ENCODE data around the gene GET3. TPM values are rescaled to one million over a fixed set of nuclear protein-coding genes. Genes with fewer than 3 reads are reported as not detected.
A peak's percentile ranks its signal among the peaks of the same experiment; 100 is the strongest.

GET3 gene
- total and polyA plus RNA-seq, 8 donors = 51.4 to 71.2 (median 58.6) TPM

- ATAC-seq = peak; percentile 71
- intact Hi-C loops (cut with DNase I) = no loop called here
Observed at GRCh38 chr19:12774588-12775555, 37.6 kb downstream of the GET3 start, which contains the start of gene HOOK2. Gene HOOK2 (minus strand): TSS chr19:12775552. CDS start chr19:12775449, 103 bp downstream.

GRCh38 chr19:12777217-12778016 lies 40.1 kb downstream of the GET3 start:
- H3K27me3 ChIP-seq = no peaks in the 10 kb centered on the region
- peak overlapping the region; percentile 56 to 59 for H3K4me3 ChIP-seq
- H3K4me1 ChIP-seq = peaks cover 10 to 66% of the 10 kb centered on the region in 2 donors
- peak; percentile 60 for ATAC-seq
- intact Hi-C loops (cut with DNase I) = loop anchor here in 1 of 2 donors (2.0 kb wide), 1 partner anchor 17 kb away; no protein-coding TSS in a partner anchor
- peak; percentile 56 to 97 (median 86) for DNase-seq
- H3K9me3 ChIP-seq = no peaks in the 10 kb centered on the region
- H3K27ac ChIP-seq = peak overlapping the region; percentile 92 to 95
- TF ChIP-seq CTCF (IDR thresholded peaks at IDR 0.05) = peak; percentile 96 to 97
- no peaks in the 10 kb centered on the region for H3K36me3 ChIP-seq

More at GRCh38 chr19:12774588-12775555, 37.6 kb downstream of the GET3 start, which contains the start of gene HOOK2:
- Histone ChIP-seq H3K4me1 (peaks cover 10 to 51% of the 10 kb centered on the region in 2 donors), H3K4me3 (peak within 1 kb of the TSS; percentile 55 to 61), H3K36me3 (peaks cover 0 to 7% of the 10 kb centered on the region in 2 donors), H3K9me3 (no peaks in the 10 kb centered on the region), H3K27me3 (no peaks in the 10 kb centered on the region), H3K27ac (peak within 1 kb of the TSS; percentile 75 to 87)
- no peak for TF ChIP-seq CTCF (IDR thresholded peaks at IDR 0.05)
- DNase-seq = peak in 3 of 4 donors; percentile 90 to 96 (median 93)

GRCh38 chr19:12778017-12778904 lies 41.0 kb downstream of the GET3 start:
- Histone ChIP-seq H3K27me3 (no peaks in the 10 kb centered on the region), H3K27ac (peak overlapping the region; percentile 92 to 95), H3K4me1 (peaks cover 15 to 74% of the 10 kb centered on the region in 2 donors), H3K4me3 (peak overlapping the region; percentile 56 to 59), H3K36me3 (no peaks in the 10 kb centered on the region), H3K9me3 (no peaks in the 10 kb centered on the region)
- ATAC-seq = peak; percentile 25
- no peak for TF ChIP-seq CTCF (IDR thresholded peaks at IDR 0.05)
- peak; percentile 70 to 91 (median 82) for DNase-seq
- intact Hi-C loops (cut with DNase I) = loop anchor here in 1 of 2 donors (2.0 kb wide), 1 partner anchor 17 kb away; no protein-coding TSS in a partner anchor

GRCh38 chr19:12778905-12779161 lies 41.5 kb downstream of the GET3 start:
- TF ChIP-seq CTCF (IDR thresholded peaks at IDR 0.05) = no peak
- Histone ChIP-seq H3K4me3 (peak overlapping the region; percentile 56 to 59), H3K9me3 (no peaks in the 10 kb centered on the region), H3K27me3 (no peaks in the 10 kb centered on the region), H3K36me3 (no peaks in the 10 kb centered on the region), H3K4me1 (peaks cover 21 to 76% of the 10 kb centered on the region in 2 donors), H3K27ac (peak overlapping the region; percentile 92 to 95)
- ATAC-seq = no peak
- intact Hi-C loops (cut with DNase I) = loop anchor here in 1 of 2 donors (2.0 kb wide), 1 partner anchor 16 kb away; no protein-coding TSS in a partner anchor
- DNase-seq = no peak
